GM12872 (cell line): ENCODE data around the gene PCSK2.

Experiments
- TF ChIP-seq, protein P1 (sequence below): IDR thresholded peaks from 3 replicates; pipeline ENCODE4 v1.5.1; 2011; ENCODE audit warnings: low read depth, mild to moderate bottlenecking, low read length, moderate library complexity; ENCODE audit not compliant: insufficient read depth

PCSK2 gene

DNA sequence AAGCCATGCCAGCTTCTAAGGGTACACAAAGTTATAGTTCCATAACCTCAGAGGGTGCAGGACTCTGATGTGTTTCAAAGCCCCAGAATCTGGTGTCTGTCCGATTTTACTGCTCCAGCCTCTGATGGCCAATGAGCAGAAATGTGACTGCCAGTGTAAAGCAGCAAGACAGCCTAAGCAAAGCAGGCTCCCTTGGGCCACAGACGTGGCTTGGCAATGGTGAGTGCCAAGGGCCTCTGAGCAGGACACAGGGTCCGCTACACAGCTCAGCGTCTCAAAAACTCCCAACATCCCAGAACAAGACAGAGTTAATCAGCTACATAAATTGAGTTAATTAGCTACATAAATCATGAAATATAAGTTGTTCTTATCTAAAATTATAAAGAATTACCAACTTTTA is 69.2 kb downstream of the PCSK2 start:
- TF ChIP-seq, protein P1, sequence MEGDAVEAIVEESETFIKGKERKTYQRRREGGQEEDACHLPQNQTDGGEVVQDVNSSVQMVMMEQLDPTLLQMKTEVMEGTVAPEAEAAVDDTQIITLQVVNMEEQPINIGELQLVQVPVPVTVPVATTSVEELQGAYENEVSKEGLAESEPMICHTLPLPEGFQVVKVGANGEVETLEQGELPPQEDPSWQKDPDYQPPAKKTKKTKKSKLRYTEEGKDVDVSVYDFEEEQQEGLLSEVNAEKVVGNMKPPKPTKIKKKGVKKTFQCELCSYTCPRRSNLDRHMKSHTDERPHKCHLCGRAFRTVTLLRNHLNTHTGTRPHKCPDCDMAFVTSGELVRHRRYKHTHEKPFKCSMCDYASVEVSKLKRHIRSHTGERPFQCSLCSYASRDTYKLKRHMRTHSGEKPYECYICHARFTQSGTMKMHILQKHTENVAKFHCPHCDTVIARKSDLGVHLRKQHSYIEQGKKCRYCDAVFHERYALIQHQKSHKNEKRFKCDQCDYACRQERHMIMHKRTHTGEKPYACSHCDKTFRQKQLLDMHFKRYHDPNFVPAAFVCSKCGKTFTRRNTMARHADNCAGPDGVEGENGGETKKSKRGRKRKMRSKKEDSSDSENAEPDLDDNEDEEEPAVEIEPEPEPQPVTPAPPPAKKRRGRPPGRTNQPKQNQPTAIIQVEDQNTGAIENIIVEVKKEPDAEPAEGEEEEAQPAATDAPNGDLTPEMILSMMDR, result no peak

GRCh38 chr20:17298171-17298570 is 71.3 kb downstream of the PCSK2 start:
- TF ChIP-seq, protein P1, result no peak

DNA sequence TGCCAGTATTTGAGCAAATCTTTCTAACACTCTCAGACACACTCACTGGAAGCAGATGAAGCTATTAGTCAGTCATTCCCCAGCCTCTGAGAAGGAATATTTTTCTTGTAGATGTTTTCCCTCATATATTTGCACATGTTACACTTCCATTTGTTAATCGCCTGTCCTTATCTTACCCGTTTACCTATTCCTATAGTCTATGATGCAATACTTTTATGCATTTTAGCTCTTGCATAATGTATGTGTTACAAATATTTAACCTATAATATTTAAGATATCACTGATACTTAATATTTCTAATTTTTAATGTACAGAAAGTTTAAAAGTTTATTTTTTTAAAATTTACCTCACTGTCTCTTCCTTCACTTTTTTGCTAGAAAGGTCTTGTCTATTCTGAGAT is 71.9 kb downstream of the PCSK2 start:
- TF ChIP-seq, protein P1, result no peak

- TF ChIP-seq, protein P1, result no peak
Observed at GRCh38 chr20:17300113-17300512, 73.3 kb downstream of the PCSK2 start.

DNA sequence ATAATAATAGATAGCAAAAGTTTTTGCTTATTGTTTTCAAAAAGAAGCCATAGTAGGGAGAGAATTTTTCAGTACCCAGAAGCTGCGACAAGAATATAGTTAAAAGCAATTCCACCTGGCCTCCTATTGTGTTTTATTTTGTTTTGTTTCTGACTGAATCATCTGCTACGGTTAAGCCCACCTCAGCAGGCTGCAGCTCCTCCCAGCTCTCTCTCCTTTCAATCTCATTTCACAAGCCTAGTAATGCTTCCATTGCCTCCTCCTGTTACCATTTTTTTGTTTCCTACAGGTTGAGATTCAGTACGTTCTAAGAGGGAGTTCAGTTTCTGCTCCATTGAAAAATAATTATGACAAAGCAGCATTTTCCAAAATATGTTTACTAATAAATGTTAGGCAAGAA is 77.9 kb downstream of the PCSK2 start:
- TF ChIP-seq, protein P1, result no peak

GRCh38 chr20:17306427-17306826 is 79.6 kb downstream of the PCSK2 start:
- TF ChIP-seq, protein P1, result no peak

DNA sequence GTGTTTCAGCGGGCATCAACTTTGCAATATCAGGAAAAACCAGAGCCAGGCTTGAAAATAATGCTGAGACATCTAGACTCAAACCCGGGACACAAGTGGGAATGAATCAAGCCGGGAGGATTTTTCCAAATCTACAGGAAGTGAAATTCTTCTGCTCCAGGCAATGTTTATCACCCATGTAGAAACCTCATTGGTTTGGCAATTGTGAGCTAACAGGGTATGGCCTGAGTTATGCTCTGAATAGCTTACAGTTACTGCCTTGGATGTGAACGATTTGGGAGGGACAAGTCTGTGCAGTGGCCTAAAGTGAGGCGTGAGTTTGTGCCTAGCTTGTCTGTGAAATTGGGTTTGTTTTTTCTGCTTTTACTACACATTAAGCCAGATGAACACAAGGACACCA is 87.4 kb downstream of the PCSK2 start:
- TF ChIP-seq, protein P1, result no peak
